Muscle of leg (tissue), 11 donors: ENCODE measurements around the gene AP4S1. TPM values are rescaled to one million over a fixed set of nuclear protein-coding genes. Genes with fewer than 3 reads are reported as not detected.
A peak's percentile ranks its signal among the peaks of the same experiment; 100 is the strongest.
"Not testable (repeated sequence)": the region's sequence is repeated elsewhere in the genome, so short reads cannot be mapped to it uniquely, and the experiment has no call there.

Experiments used
- DNase-seq: peaks from one replicate; pipeline ENCODE4 v3.0.0; 2013
- H3K27ac ChIP-seq: one replicate; pipeline ENCODE4 v1.5.1; 2013; ENCODE audit warnings: mild to moderate bottlenecking, low read length, control low read depth
- H3K27me3 ChIP-seq: one replicate; pipeline ENCODE4 v1.6.1; 2013; ENCODE audit warnings: low read length; ENCODE audit not compliant: control insufficient read depth, insufficient read depth
- H3K36me3 ChIP-seq: one replicate; pipeline ENCODE4 v1.6.1; 2013; ENCODE audit warnings: low read length; ENCODE audit not compliant: control insufficient read depth, insufficient read depth
- H3K4me1 ChIP-seq: one replicate; pipeline ENCODE4 v1.6.1; 2013; ENCODE audit warnings: low read length; ENCODE audit not compliant: control insufficient read depth, insufficient read depth
- H3K4me3 ChIP-seq: one replicate; pipeline ENCODE4 v1.5.1; 2013; ENCODE audit warnings: low read length, control low read depth
- H3K9me3 ChIP-seq: replicated peaks from 2 replicates; pipeline ENCODE4 v1.6.1; 2013; ENCODE audit warnings: low read depth, low read length; ENCODE audit not compliant: control insufficient read depth
- WGBS: methylation state at CpG from one replicate; pipeline ENCODE4 v1.1.5; 2013; ENCODE audit warnings: missing lambda C conversion rate; ENCODE audit not compliant: insufficient coverage; 5-methylcytosine and 5-hydroxymethylcytosine counted together
- polyA plus RNA-seq, 8 donors: library from polyadenylated mRNA; unstranded; fragments of 120-200 nt; gene quantifications; one replicate each; pipeline versions ENCODE4 v1.2.1 to v1.2.3, GENCODE V29; 2013; ENCODE audit warnings: inconsistent platforms in 1 of 8, low replicate concordance in 1 of 8; ENCODE audit not compliant: insufficient read length in 8 of 8, insufficient read depth in 1 of 8
- total RNA-seq: library from RNA; stranded (reverse); fragments of 120-200 nt; gene quantifications from one replicate; pipeline ENCODE4 v1.2.4, GENCODE V29; 2013

Gene AP4S1
- total and polyA plus RNA-seq, 9 donors, result 12.0 to 14.2 (median 12.9) TPM

DNA sequence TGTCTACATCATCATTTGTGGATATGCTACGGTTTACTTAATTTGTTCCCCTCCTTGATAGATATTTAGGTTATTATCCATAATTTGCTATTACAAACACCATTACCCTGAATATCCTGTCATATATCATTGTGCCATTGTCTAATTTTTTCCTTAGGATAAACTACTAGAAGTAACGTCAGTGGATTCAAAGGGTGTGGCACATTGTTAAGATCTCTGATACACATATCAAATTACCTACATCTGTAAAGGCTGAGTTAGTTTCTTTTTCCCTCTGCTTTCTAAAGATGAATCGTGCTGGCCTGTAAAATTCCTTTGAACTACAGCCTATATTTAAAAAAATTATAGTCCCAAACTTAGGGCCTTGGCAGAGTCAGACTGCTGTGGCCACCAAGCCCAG, 54.6 kb downstream of the AP4S1 start:
- peaks cover 11% of the 10 kb centered on the region for H3K36me3 ChIP-seq
- no peaks in the 10 kb centered on the region for H3K27me3 ChIP-seq
- WGBS, result no CpG with 5 or more reads among the region's 3 CpGs
- peaks cover 2% of the 10 kb centered on the region for H3K4me1 ChIP-seq
- no peaks in the 10 kb centered on the region for H3K9me3 ChIP-seq
- no peak overlapping the region for H3K27ac ChIP-seq
- DNase-seq, result peak; percentile 22
- H3K4me3 ChIP-seq, result no peak overlapping the region

DNA sequence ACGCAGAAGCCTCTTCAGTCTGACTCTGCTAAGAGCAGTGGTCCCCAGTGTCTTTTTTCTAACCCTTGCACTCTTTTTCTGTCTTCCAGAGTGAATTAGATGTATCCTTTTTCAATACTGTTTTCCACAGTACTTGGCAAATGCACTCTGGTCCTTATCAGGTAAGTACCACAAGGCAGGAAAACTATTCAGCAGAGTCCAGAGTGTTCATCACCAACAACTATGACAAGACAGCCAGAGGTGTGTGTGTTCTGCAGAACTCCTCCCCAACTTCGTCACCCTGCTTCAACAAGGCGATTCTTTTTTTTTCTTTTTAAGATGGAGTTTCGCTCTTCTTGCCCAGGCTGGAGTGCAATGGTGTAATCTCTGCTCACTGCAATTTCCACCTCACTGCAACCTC, 55.0 kb downstream of the AP4S1 start:
- H3K9me3 ChIP-seq, result no peaks in the 10 kb centered on the region
- no peak overlapping the region for H3K27ac ChIP-seq
- H3K4me3 ChIP-seq, result no peak overlapping the region
- H3K36me3 ChIP-seq, result peaks cover 12% of the 10 kb centered on the region
- 73% methylated on average over 1 of the region's 4 CpGs for WGBS
- peaks cover 2% of the 10 kb centered on the region for H3K4me1 ChIP-seq
- DNase-seq, result no peak
- H3K27me3 ChIP-seq, result no peaks in the 10 kb centered on the region

DNA sequence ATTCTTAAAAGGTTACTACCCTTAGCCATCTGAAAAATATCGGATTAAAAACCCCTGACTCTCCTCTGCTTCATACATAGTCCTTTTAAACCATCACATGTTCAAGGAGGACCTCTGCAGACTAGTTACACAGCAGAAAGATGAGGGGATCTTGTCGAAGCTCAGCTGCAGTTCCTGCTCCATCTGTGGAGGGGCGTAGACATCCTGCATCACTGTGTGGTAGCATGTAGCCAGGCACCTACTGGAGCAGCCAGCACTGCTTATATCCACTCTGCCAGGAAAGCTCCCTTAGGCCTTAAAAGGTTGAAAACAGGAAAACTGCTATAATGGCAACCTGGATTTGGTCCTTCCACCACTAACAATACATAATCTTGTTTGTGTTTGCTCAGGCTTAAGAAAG, 58.3 kb downstream of the AP4S1 start:
- H3K36me3 ChIP-seq, result peaks cover 12% of the 10 kb centered on the region
- no peak overlapping the region for H3K27ac ChIP-seq
- peaks cover 2% of the 10 kb centered on the region for H3K4me1 ChIP-seq
- 92% methylated on average over 3 of the region's 3 CpGs for WGBS
- H3K9me3 ChIP-seq, result no peaks in the 10 kb centered on the region
- no peak for DNase-seq
- H3K27me3 ChIP-seq, result no peaks in the 10 kb centered on the region
- H3K4me3 ChIP-seq, result no peak overlapping the region

DNA sequence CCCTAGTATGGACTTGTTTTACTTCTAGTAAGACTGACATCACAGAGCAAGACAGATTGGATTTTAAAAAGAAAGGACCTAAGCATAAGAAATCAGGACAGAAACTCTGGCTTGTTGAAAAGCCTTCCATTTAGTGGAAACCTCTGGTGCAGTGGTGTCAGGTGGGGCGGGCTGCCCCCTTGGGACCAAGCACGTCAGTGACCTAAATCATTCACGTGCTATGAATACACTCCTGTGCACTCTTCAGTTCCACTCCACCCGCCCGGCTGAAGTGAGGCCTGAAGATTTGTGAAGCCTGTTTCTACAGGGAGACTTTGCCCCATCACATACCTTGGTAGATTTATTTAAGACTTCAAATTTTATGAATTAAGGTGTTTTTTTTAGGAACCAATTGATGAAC, 58.9 kb downstream of the AP4S1 start:
- H3K4me3 ChIP-seq, result no peak overlapping the region
- no peaks in the 10 kb centered on the region for H3K27me3 ChIP-seq
- no peak overlapping the region for H3K27ac ChIP-seq
- DNase-seq, result no peak
- no peaks in the 10 kb centered on the region for H3K9me3 ChIP-seq
- H3K36me3 ChIP-seq, result peaks cover 12% of the 10 kb centered on the region
- peaks cover 2% of the 10 kb centered on the region for H3K4me1 ChIP-seq
- no CpG with 5 or more reads among the region's 5 CpGs for WGBS

DNA sequence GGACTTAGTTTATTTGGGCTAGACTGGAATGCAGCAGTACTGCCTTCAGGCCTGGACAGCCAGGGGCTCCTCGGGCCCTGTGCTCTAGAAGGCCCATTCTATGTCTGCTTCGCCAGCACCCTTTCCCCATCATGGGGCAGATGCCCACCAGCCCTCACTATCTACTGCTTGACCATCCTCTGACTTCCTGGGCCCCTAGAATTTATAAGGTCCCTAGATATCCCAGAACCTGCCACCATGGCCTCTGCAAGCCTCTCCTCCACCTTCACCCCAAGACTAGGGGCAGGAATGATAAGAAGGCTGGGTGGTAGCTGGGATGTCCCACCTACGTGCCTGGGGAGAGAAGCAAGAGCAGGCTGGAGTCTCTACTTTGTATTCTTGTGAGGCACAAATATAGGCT, 59.6 kb downstream of the AP4S1 start:
- Histone ChIP-seq H3K27me3 (no peaks in the 10 kb centered on the region), H3K9me3 (no peaks in the 10 kb centered on the region), H3K4me3 (no peak overlapping the region), H3K27ac (no peak overlapping the region), H3K4me1 (peaks cover 3% of the 10 kb centered on the region), H3K36me3 (peaks cover 12% of the 10 kb centered on the region)
- no CpG with 5 or more reads among the region's 3 CpGs for WGBS
- no peak for DNase-seq

DNA sequence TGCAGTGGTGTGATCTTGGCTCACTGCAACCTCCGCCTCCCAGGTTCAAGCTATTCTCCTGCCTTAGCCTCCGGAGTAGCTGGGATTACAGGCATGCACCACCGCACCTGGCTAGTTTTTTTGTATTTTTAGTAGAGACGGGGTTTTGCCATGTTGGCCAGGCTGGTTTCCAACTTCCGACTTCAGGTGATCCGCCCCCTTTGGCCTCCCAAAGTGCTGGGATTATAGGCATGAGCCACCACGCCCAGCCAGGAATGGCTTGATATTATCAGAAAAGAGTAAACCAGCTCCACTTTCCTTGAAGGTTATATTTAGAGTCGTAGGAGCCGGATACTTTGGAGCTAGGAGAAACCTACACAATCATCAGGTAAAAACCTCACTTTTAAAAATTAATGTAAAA, 61.0 kb downstream of the AP4S1 start:
- WGBS, result 100% methylated on average over 1 of the region's 9 CpGs
- not testable (repeated sequence) for H3K27ac ChIP-seq, H3K27me3 ChIP-seq, H3K36me3 ChIP-seq, H3K4me1 ChIP-seq, H3K9me3 ChIP-seq, DNase-seq, H3K4me3 ChIP-seq

DNA sequence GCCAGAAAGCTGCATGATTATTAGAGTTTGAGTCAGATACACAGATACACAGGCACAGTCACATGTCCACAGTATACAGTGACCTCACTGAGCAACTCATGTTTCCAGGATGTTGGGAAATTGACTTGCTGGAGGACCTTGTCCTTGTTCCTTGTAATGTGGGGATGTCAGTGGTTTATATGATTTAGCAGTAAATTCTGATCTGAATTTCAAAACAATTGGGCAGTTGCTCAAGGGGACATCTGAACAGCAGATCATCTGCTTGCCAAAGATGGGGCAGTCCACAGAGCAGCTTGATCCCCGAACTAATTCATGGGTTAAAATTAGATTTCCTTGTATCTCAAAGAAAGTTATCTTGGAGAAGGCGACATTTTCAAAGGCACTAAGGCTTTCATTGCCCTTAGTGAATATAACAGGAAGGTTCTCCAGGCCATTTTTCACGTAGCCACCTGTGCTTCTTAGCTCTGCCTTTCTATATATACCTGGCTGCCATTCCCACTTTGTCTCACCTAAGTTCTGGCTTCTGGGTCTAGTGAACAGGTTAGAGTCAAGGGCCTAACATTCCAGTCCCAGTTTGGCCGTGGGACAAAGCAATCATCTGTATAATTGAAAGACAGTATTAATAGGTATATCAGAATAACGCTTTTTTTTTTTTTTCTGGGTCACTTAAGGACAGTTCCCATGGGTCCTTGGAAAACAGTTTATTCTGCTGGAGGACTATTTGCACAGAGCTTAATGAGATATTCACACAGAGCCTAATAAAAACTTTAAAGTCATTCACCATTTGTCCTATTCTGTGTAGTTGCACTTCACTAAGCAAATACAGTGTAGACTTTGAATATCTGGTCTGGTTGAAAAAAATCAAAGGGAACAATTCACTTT, 65.7 kb downstream of the AP4S1 start:
- DNase-seq, result peak; percentile 74
- WGBS, result 80% methylated on average over 1 of the region's 5 CpGs
- H3K9me3 ChIP-seq, result no peaks in the 10 kb centered on the region
- peak overlapping the region; percentile 73 for H3K27ac ChIP-seq
- H3K36me3 ChIP-seq, result no peaks in the 10 kb centered on the region
- H3K27me3 ChIP-seq, result no peaks in the 10 kb centered on the region
- peaks cover 10% of the 10 kb centered on the region for H3K4me1 ChIP-seq
- no peak overlapping the region for H3K4me3 ChIP-seq

DNA sequence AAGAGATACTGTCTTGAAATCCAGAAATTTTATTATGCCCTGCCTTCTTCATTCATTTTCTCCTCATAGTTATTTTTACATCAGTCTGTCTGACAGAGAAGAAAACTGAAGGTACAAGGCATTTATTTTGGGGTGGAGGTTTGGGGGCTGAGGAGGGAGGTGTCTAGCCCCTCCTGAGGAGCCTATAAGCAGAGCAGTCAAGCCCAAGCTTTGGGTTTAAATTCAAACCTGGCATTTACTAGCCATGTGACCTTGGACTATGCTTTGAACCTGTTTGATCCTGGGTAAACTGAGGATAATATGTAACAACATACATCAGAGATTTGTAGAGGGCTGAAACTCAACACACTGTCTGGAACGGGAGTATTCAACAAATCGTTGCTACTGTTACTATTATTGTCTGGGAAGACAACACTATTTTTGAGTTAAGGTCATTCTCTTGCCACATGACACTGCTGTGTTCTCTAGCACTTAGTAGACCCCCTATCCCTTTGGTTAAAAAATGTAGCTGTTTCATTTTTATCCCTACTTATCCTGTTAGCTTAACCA, 66.8 kb downstream of the AP4S1 start:
- H3K27ac ChIP-seq, result no peak overlapping the region
- no peaks in the 10 kb centered on the region for H3K27me3 ChIP-seq
- peaks cover 3% of the 10 kb centered on the region for H3K36me3 ChIP-seq
- no peak overlapping the region for H3K4me3 ChIP-seq
- peaks cover 10% of the 10 kb centered on the region for H3K4me1 ChIP-seq
- DNase-seq, result no peak
- WGBS, result no CpG with 5 or more reads among the region's 2 CpGs
- H3K9me3 ChIP-seq, result no peaks in the 10 kb centered on the region

DNA sequence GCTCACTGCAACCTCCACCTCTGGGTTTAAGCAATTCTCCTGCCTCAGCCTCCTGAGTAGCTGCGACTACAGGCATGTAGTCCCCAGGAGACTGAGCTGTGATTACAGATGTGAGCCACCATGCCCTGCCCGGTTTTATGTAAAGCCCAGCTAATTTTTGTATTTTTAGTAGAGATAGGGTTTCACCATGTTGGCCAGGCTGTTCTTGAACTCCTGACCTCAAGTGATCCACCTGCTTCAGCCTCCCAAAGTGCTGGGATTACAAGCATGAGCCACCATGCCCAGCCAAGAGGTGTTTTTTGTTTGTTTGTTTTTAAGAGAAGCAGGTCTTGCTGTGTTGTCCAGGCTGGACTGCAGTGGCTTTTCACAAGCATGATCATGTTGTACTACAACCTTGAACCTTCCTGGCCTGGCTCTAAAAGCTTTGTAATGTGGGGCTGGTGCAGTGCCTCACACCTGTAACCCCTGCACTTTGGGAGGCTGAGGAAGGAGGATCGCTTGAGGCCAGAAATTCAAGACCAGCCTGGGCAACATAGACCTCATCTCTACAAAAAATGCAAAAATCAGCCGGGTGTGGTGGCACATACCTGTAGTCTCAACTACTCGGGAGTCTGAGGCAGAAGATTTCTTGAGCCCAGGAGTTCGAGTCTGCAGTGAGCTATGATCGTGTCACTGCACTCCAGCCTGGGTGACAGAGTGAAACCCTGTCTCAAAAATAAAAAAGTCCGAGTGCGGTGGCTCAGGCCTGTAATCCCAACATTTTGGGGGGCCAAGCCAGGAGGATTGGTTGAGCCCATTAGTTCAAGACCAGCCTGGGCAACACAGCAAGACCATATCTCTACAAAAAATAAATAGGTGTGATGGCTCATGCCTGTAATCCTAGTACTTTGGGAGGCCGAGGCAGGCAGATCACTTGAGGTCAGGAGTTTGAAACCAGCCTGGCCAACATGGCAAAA, 68.7 kb downstream of the AP4S1 start:
- not testable (repeated sequence) for H3K27me3 ChIP-seq, H3K27ac ChIP-seq
- WGBS, result 96% methylated on average over 3 of the region's 10 CpGs

DNA sequence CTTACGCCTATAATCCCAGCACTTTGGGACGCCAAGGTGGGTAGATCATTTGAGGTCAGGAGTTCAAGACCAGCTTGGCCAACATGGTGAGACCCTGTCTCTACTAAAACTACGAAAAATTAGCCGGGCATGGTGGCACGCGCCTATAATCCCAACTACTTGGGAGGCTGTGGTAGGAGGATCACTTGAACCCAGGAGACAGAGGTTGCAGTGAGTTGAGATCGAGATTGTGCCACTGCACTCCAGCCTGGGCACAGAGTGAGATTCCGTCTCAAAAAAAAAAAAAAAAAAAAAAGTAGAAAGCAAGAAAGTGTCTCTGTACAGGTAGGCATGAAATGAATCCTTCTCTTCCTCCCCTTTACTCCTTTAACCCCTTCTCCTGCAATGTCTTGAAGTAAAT, 70.4 kb downstream of the AP4S1 start:
- not testable (repeated sequence) for H3K9me3 ChIP-seq, H3K27me3 ChIP-seq, H3K4me1 ChIP-seq, DNase-seq, H3K4me3 ChIP-seq, H3K27ac ChIP-seq
- H3K36me3 ChIP-seq, result peaks cover 24% of the 10 kb centered on the region
- WGBS, result 92% methylated on average over 3 of the region's 8 CpGs

More for the DNA sequence above, 68.7 kb downstream of the AP4S1 start:
- not testable (repeated sequence) for DNase-seq, H3K4me1 ChIP-seq, H3K4me3 ChIP-seq, H3K9me3 ChIP-seq
- peaks cover 15% of the 10 kb centered on the region for H3K36me3 ChIP-seq
